COLO829 (cell line): Measurements from ENCODE around the gene COQ5.
A peak's percentile ranks its signal among the peaks of the same experiment; 100 is the strongest.
"Not testable (repeated sequence)": the region's sequence is repeated elsewhere in the genome, so short reads cannot be mapped to it uniquely, and the experiment has no call there.

Experiments
- DNase-seq: peaks from one replicate; pipeline ENCODE4 v3.0.0; 2012; ENCODE audit warnings: low spot score

COQ5 gene, protein sequence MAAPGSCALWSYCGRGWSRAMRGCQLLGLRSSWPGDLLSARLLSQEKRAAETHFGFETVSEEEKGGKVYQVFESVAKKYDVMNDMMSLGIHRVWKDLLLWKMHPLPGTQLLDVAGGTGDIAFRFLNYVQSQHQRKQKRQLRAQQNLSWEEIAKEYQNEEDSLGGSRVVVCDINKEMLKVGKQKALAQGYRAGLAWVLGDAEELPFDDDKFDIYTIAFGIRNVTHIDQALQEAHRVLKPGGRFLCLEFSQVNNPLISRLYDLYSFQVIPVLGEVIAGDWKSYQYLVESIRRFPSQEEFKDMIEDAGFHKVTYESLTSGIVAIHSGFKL

DNA sequence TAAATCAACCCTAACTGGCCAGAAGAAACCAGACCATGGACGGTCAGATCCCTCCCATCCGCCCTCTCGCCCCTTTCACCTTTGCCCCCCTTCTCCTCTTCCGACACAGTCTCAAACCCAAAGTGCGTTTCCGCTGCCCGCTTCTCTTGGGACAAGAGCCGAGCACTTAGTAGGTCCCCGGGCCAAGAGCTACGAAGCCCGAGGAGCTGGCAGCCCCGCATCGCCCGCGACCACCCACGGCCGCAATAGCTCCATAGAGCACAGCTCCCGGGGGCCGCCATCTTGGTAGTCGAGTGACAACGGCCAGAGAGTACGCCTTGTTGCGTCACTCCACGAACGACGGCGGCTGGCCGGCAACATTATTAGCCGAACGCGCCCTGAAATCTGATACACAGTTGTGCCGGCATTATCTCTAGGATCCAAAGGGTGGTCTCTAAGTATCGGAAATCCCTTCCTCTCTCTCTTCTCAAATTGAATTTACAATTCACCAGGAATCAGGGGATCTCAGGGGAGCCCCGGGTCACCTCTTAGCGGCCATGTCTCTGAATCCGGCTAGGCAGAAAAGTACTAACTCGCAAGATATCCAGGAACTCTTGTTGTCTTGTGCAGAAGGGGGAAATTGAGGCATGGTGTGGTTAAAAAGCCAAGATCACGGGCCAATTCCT is at the start of gene COQ5:
Gene COQ5, minus strand, starts transcription at position 298 of the 665 bp plus-strand sequence. Its CDS starts 17 bp downstream, at position 281.
- peak; percentile 85 for DNase-seq

DNA sequence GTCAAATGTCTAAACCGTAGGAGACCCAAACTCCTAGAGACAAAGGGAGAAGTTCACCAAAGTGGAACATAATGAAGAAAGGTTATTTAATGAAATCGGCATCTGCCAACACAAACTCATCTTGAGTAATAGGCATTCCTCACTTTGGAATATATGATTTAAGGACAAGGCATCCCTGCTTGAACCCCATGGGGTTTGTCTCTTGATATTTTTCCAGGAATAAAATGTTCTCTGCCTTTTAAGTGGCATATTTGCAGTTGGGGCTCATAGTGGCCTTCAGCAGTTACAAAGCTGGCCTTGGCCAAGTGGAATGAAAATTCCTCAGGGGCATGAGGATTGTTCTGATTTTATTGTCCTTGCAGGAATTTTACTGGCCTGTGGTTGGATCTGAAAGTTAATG is 45.1 kb upstream of the COQ5 start:
- DNase-seq, result no peak

DNA sequence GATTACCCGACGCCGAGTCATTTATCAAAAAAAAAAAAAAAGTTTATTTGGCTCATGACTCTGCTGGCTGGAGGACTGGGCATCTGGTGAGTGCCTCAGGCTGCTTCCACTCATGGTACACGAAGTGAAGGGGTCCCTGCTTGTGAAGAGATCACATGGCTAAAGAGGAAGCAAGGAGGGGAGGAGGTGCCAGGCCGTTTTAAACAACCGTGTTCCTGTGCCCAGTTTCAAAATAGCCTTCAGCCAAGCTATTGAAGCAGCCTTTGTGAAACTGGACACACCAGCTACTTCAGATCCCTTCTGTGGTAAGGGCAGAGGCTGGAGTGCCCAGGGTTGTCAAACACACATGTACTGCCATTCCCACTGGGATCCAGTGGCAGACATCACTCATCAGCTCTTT is 44.6 kb upstream of the COQ5 start:
- no peak for DNase-seq

- DNase-seq, result no peak
These were observed 42.3 kb upstream of the COQ5 start for GRCh38 chr12:120571299-120571698.

GRCh38 chr12:120563495-120563894 is 34.5 kb upstream of the COQ5 start:
- no peak for DNase-seq

- DNase-seq, result no peak
These were observed 33.9 kb upstream of the COQ5 start for GRCh38 chr12:120562906-120563305.

- no peak for DNase-seq
These were observed 28.6 kb upstream of the COQ5 start for GRCh38 chr12:120557589-120557988.

DNA sequence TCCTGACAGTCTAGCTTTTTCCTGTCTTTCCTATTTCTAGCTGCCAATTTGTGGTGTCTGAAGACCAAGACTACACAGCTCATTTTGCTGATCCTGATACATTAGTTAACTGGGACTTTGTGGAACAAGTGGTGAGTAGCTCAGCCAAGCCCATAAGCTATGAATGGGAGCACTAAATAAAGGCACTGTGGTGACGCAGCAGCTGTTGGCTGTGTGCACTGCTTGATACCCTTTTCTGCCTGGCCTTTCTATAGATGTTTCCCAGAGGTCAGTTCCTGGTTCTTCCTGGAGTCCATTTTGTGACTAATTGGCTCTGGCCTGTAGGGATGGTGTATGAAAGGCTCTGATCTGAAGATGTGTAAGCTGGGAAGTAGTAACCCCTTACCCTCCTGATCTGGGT is 25.7 kb upstream of the COQ5 start:
- DNase-seq, result no peak

GRCh38 chr12:120546050-120546386 is 17.1 kb upstream of the COQ5 start:
- DNase-seq, result peak; percentile 50

DNA sequence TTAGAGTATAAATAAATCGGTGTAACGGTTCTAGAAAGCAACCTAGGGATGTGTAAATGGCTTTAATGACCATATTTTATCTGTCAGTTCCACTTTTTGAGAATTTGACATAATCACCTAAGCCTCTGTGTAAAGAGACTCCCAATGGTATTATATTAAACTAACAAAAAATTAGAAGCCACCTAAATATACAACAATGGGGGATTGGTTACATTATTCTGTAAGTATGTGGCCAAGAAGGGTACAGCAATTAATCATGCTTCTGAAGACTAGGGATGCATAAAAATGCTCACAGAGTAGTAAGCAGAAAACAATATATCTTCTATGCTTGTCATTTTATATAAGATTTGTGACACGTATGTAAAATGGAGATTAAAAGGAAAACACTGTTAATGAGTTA is 15.7 kb upstream of the COQ5 start:
- no peak for DNase-seq

- DNase-seq, result no peak
These were observed 13.2 kb upstream of the COQ5 start for GRCh38 chr12:120542166-120542565.

DNA sequence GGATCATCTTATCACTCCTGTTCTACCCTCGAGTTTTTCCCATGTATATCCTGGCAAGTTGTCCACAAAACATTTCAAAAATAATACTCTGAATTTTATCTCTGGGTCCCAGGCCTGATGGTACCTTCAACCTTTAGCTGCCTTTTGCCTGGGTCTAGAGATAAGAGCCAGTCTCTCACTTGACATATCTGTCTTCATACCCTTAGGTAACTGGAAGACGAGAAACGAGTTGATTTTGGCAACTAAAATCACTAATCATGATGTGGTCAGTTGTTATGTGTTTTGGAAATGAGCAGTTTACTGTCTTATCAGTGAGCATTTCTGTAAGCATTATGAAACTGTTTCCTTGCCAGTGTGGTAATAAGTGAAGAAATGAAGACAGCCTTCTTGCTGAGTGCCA is 11.5 kb upstream of the COQ5 start:
- DNase-seq, result no peak

DNA sequence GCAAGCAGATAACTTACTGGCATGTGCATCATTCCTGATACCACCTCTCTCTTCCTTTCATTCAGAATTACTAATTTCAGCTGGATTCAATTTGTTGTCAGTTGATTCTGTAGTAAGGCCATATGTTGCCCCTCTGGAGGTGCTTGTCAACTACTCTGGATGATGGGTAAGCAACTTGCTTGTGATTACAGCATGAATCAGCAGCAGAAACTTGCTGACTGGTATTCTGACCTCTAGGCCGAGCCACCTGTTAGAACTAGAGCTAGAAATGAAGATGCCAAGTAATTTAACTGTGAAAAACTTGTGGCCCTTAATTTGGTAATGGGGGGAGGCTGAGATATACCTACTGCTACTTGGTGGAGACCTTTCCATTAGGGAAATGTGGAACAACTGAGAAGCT is 10.3 kb upstream of the COQ5 start:
- no peak for DNase-seq

- DNase-seq, result no peak
These were observed 9.6 kb upstream of the COQ5 start for GRCh38 chr12:120538281-120539156.

DNA sequence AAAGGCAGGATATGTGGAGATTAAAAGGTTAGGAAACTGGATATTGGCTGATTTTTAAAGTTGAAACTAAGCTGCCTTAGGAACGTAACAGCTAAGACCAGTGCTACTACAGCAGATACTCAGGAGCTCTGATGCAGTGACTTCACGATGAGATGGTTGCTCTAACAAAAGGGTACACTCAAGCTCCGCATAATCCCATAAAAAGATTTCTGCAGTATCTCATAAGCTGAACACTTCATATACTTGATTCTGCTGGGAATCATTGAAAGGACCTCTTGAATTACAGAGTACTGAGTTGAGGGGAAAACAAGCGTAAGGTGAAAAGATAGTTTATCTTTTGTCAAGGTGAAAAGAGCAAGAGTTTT is 8.9 kb upstream of the COQ5 start:
- DNase-seq, result no peak

- no peak for DNase-seq
These were observed 7.3 kb upstream of the COQ5 start for GRCh38 chr12:120536064-120536791.

DNA sequence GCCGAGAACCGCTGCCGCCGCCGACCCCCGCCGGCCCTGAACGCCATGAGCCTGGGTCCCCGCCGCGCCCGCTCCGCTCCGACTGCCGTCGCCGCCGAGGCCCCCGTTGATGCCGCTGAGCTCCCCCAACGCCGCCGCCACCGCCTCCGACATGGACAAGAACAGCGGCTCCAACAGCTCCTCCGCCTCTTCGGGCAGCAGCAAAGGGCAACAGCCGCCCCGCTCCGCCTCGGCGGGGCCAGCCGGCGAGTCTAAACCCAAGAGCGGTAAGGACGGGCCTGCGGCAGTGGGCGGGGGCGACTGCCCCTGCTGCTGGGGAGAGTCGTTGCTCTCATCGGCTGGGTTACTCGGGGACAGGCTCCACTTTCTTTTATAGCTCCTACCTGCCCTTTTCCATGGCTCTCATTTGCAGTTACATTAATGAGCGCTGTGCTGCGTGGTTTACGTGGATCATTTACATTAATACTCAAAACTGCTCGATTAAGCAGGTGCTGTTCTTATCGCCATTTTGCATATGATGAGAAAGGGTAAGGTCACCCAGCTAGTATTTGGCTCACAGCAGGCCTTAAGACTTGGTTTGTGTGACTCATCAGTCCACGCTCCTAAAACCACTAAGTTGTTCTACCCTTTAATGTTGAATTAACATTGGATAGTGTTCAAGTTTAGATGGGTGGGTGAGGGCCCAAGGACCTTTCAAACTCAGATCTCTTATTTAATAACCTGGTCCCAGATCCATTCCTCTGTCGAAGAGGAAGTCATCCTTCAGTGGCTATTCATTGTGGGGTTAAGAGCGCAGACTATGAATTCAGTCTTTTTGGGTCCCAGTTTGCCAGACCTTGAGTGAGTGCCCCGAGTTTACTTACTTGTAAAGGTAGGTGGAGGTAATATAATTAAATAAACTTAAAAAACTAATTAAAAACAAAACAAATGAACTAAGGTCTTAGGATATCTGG is 6.0 kb upstream of the COQ5 start:
- DNase-seq, result peak; percentile 72

DNA sequence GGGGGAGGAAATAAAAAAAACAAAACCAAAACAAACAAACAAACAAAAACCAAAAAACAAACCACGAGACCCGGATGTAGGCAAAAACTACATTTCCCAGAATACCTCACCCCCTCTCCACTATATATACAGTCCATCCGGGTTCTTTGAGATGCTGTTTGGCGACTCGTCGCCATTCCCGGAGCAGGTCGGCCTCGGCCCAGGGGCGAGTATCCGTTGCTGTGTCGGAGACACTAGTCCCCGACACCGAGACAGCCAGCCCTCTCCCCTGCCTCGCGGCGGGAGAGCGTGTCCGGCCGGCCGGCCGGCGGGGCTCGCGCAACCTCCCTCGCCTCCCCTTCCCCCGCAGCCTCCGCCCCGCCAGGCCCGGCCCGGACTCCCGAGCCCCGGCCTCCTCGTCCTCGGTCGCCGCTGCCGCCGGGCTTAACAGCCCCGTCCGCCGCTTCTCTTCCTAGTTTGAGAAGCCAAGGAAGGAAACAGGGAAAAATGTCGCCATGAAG is 5.3 kb upstream of the COQ5 start, which contains the start of gene RNF10:
Gene RNF10, plus strand, starts transcription at position 154 of the 500 bp plus-strand sequence. CDS start 456 bp downstream, outside the sequence.
- DNase-seq, result peak; percentile 96

DNA sequence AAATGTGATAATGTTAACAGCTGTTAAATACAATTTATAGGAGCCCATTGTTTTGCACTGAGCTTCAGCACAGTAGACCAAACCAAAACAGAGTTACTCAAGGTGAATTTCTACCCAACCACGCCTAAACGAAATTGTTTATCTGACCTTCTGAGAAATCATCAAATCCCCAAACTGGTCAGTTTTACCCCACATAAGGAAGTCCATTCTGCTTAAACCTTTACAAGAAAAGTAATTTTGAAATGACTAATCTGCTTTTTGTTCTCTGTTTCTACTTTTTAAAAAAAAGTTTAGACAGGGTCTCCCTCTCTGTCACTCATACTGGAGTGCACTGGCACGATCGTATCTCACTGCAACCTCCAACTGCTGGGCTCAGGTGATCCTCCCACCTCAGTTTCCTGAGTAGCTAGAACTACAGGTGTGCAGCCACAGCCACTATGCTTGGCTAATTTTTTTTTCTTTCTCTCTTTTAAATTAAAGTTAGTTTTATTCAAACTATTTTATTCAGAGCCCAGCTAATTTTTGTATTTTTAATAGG is 3.8 kb upstream of the COQ5 start:
- no peak for DNase-seq

- not testable (repeated sequence) for DNase-seq
These were observed 1.4 kb upstream of the COQ5 start for GRCh38 chr12:120530418-120530761.
